CD14-positive monocyte (primary cell): Measurements from ENCODE around the gene SLC35F1. TPM values are rescaled to one million over a fixed set of nuclear protein-coding genes. Genes with fewer than 3 reads are reported as not detected.

Experiments
- DNase-seq, 3 donors: peaks; one replicate each; pipeline ENCODE4 v3.0.0-alpha.2; 2011 to 2022
- H2AFZ ChIP-seq: 2 replicates; pipeline ENCODE4 v1.6.0; 2012; ENCODE audit warnings: mild to moderate bottlenecking, low read depth, low read length, inconsistent platforms; ENCODE audit not compliant: insufficient read depth, poor library complexity, severe bottlenecking
- H3K27ac ChIP-seq, 2 donors: 1 replicate in 1 of 2; 2 replicates in 1 of 2; pipeline ENCODE4 v1.5.1; 2012 to 2013; ENCODE audit warnings: low read length in 2 of 2, control low read depth in 1 of 2, inconsistent platforms in 1 of 2, low read depth in 1 of 2, mild to moderate bottlenecking in 1 of 2
- H3K27me3 ChIP-seq, 2 donors: one replicate each; pipeline versions ENCODE4 v1.6.0 to v1.6.1; 2011 to 2013; ENCODE audit warnings: low read length in 2 of 2; ENCODE audit not compliant: control insufficient read depth in 2 of 2, insufficient read depth in 2 of 2
- H3K36me3 ChIP-seq, 2 donors: replicated peaks in 1 of 2; 1 replicate in 1 of 2; 2 replicates in 1 of 2; pipeline versions ENCODE4 v1.5.1 to v1.6.1; 2012 to 2013; ENCODE audit warnings: low read length in 2 of 2, control low read depth in 1 of 2, inconsistent platforms in 1 of 2, mild to moderate bottlenecking in 1 of 2; ENCODE audit not compliant: insufficient read depth in 2 of 2, control insufficient read depth in 1 of 2
- H3K4me1 ChIP-seq, 2 donors: 1 replicate in 1 of 2; 2 replicates in 1 of 2; pipeline versions ENCODE4 v1.5.1 to v1.6.1; 2012 to 2013; ENCODE audit warnings: low read length in 2 of 2, control low read depth in 1 of 2, inconsistent platforms in 1 of 2, mild to moderate bottlenecking in 1 of 2, moderate library complexity in 1 of 2; ENCODE audit not compliant: insufficient read depth in 2 of 2, control insufficient read depth in 1 of 2
- H3K4me2 ChIP-seq: replicated peaks from 2 replicates; pipeline ENCODE3; 2012; ENCODE audit warnings: low read length, moderate library complexity, mild to moderate bottlenecking; ENCODE audit not compliant: poor library complexity, severe bottlenecking; ENCODE audit errors: extremely low read depth
- H3K4me3 ChIP-seq, 3 experiments: fragments of 200-600 bp in 1 of 3; sonication (generic) in 1 of 3; replicated peaks in 1 of 3; 1 replicate in 2 of 3; 2 replicates in 1 of 3; pipeline ENCODE4 v1.5.1; 2011 to 2013; ENCODE audit warnings: low read length in 3 of 3, mild to moderate bottlenecking in 3 of 3, control low read depth in 2 of 3, low read depth in 2 of 3, inconsistent platforms in 1 of 3, moderate library complexity in 1 of 3
- H3K79me2 ChIP-seq: 2 replicates; pipeline ENCODE4 v1.6.0; 2012; ENCODE audit warnings: mild to moderate bottlenecking, control low read depth, inconsistent platforms, low read length, moderate library complexity; ENCODE audit not compliant: insufficient read depth
- H3K9ac ChIP-seq: 2 replicates; pipeline ENCODE4 v1.6.0; 2017; ENCODE audit warnings: low read length, mild to moderate bottlenecking; ENCODE audit not compliant: insufficient read depth, poor library complexity, severe bottlenecking
- H3K9me3 ChIP-seq, 2 donors: replicated peaks in 1 of 2; 1 replicate in 1 of 2; 2 replicates in 1 of 2; pipeline versions ENCODE4 v1.5.1 to v1.6.1; 2012 to 2013; ENCODE audit warnings: low read length in 2 of 2, control low read depth in 1 of 2; ENCODE audit not compliant: control insufficient read depth in 1 of 2, insufficient read depth in 1 of 2
- H4K20me1 ChIP-seq: 2 replicates; pipeline ENCODE4 v1.6.0; 2012; ENCODE audit warnings: mild to moderate bottlenecking, low read length, control low read depth, moderate library complexity; ENCODE audit not compliant: insufficient read depth
- H3K27ac Mint-ChIP-seq, 7 donors: one replicate each; pipeline ENCODE4 v1.8.0; 2020; ENCODE audit warnings: mild to moderate bottlenecking in 7 of 7, mixed read lengths in 7 of 7, moderate library complexity in 6 of 7, inconsistent platforms in 2 of 7
- H3K27me3 Mint-ChIP-seq, 3 donors: one replicate each; pipeline ENCODE4 v1.8.0; 2021 to 2022; ENCODE audit warnings: low read depth in 3 of 3, mild to moderate bottlenecking in 3 of 3, mixed read lengths in 3 of 3, moderate library complexity in 3 of 3, inconsistent platforms in 1 of 3
- H3K36me3 Mint-ChIP-seq, 2 donors: one replicate each; pipeline ENCODE4 v1.8.0; 2020; ENCODE audit warnings: mixed read lengths in 2 of 2, inconsistent platforms in 1 of 2, mild to moderate bottlenecking in 1 of 2
- H3K4me1 Mint-ChIP-seq: one replicate; pipeline ENCODE4 v1.8.0; 2020; ENCODE audit warnings: mild to moderate bottlenecking, mixed read lengths
- H3K4me3 Mint-ChIP-seq, 2 donors: one replicate each; pipeline ENCODE4 v1.8.0; 2020; ENCODE audit warnings: mild to moderate bottlenecking in 2 of 2, mixed read lengths in 2 of 2, moderate library complexity in 1 of 2
- H3K9me3 Mint-ChIP-seq, 7 donors: one replicate each; pipeline ENCODE4 v1.8.0; 2020 to 2022; ENCODE audit warnings: mixed read lengths in 7 of 7, mild to moderate bottlenecking in 6 of 7, moderate library complexity in 6 of 7, inconsistent platforms in 2 of 7
- WGBS: methylation state at CpG from one replicate; pipeline ENCODE4 v1.1.5; 2013; ENCODE audit warnings: missing lambda C conversion rate; ENCODE audit not compliant: insufficient coverage; 5-methylcytosine and 5-hydroxymethylcytosine counted together
- intact Hi-C, 2 donors: fragments of 100-400 bp; cut with micrococcal nuclease; formaldehyde crosslinking; loops; one replicate each; pipeline versions ENCODE4 v1.15.0 to v1.15.1; 2023
- polyA plus RNA-seq, 3 donors: library from polyadenylated mRNA; depleted of rRNA in 1 of 3; unstranded in 2 of 3; stranded (reverse) in 1 of 3; fragments of 300-500 nt in 2 of 3; fragments of >200 nt in 1 of 3; fragmentation: Illumina TruSeq in 2 of 3; gene quantifications; 1 replicate in 2 of 3; 2 replicates in 1 of 3; pipeline ENCODE4 v1.2.3, GENCODE V29; 2012 to 2021
- TF ChIP-seq, protein P1 (sequence below): fragments of 200-600 bp; IDR thresholded peaks from one replicate; pipeline ENCODE4 v1.8.0; 2022; ENCODE audit warnings: antibody characterized with exemption, mild to moderate bottlenecking

The SLC35F1 gene
- polyA plus RNA-seq, 3 donors, result not detected

DNA sequence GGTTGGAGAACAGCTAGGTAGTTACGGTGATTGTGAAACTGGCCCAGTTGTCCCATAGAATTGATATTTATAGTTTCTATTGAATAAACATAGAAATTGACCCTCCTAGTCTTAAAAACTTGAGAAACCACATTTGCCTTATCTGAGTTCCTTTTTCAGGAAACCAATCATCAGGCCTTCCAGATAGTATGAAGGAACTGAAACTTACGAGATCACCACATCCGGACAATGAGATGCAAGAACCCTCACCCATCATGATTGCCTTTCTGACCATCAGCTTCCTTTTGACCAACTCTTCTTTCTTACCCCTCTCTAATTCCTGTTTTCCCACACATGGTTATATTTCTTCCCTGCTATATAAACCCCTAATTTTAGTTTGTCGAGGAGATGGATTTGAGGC lies 21.8 kb downstream of the SLC35F1 start:
- TF ChIP-seq, protein P1, sequence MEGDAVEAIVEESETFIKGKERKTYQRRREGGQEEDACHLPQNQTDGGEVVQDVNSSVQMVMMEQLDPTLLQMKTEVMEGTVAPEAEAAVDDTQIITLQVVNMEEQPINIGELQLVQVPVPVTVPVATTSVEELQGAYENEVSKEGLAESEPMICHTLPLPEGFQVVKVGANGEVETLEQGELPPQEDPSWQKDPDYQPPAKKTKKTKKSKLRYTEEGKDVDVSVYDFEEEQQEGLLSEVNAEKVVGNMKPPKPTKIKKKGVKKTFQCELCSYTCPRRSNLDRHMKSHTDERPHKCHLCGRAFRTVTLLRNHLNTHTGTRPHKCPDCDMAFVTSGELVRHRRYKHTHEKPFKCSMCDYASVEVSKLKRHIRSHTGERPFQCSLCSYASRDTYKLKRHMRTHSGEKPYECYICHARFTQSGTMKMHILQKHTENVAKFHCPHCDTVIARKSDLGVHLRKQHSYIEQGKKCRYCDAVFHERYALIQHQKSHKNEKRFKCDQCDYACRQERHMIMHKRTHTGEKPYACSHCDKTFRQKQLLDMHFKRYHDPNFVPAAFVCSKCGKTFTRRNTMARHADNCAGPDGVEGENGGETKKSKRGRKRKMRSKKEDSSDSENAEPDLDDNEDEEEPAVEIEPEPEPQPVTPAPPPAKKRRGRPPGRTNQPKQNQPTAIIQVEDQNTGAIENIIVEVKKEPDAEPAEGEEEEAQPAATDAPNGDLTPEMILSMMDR, result no peak
- Mint-ChIP-seq H3K36me3 (no peaks in the 10 kb centered on the region), H3K9me3 (peaks cover 7 to 32% (median 20%) of the 10 kb centered on the region in 7 donors)

DNA sequence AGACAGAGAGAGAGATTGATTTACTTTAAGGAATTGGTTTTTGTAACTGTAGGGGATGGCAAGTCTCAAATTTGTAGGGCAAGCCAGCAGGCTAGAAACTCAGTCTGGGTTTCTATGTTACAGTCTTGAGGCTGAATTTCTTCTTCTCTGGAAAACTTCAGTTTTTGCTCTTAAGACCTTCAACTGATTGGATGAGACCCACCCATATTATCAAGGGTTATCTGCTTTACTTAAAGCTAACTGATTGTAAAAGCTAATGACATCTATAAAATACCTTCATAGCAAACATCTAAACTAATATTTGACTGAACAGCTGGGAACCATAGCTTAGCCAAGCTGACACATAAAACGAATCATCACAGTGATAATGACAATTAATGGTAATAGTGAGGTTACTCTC lies 22.4 kb downstream of the SLC35F1 start:
- no peaks in the 10 kb centered on the region for H4K20me1 ChIP-seq
- Mint-ChIP-seq H3K36me3 (no peaks in the 10 kb centered on the region), H3K9me3 (peaks cover 7 to 32% (median 20%) of the 10 kb centered on the region in 7 donors), H3K27ac (no peak overlapping the region), H3K4me1 (no peaks in the 10 kb centered on the region), H3K27me3 (peaks cover 0 to 2% (median 0%) of the 10 kb centered on the region in 3 donors), H3K4me3 (no peak overlapping the region)
- no peak overlapping the region for H2AFZ ChIP-seq
- TF ChIP-seq, protein P1, result no peak
- H3K79me2 ChIP-seq, result no peaks in the 10 kb centered on the region
- no peak overlapping the region for H3K27ac ChIP-seq
- H3K36me3 ChIP-seq, result no peaks in the 10 kb centered on the region
- no peaks in the 10 kb centered on the region for H3K4me1 ChIP-seq
- no CpG with 5 or more reads among the region's 1 CpG for WGBS
- H3K9me3 ChIP-seq, result peaks cover 12 to 25% of the 10 kb centered on the region in 2 donors
- H3K4me2 ChIP-seq, result no peak overlapping the region
- DNase-seq, result no peak
- H3K9ac ChIP-seq, result no peak overlapping the region
- H3K27me3 ChIP-seq, result no peaks in the 10 kb centered on the region
- H3K4me3 ChIP-seq, result no peak overlapping the region
- intact Hi-C loops, result no loop called here

More for the DNA sequence above, 21.8 kb downstream of the SLC35F1 start:
- Histone ChIP-seq H3K4me1 (no peaks in the 10 kb centered on the region), H4K20me1 (no peaks in the 10 kb centered on the region), H3K79me2 (no peaks in the 10 kb centered on the region), H3K9ac (no peak overlapping the region), H2AFZ (no peak overlapping the region), H3K4me3 (no peak overlapping the region), H3K36me3 (no peaks in the 10 kb centered on the region), H3K4me2 (no peak overlapping the region), H3K9me3 (peaks cover 12 to 25% of the 10 kb centered on the region in 2 donors), H3K27ac (no peak overlapping the region), H3K27me3 (no peaks in the 10 kb centered on the region)
- DNase-seq, result no peak
- no peak overlapping the region for H3K4me3 Mint-ChIP-seq
- no peak overlapping the region for H3K27ac Mint-ChIP-seq
- intact Hi-C loops, result no loop called here
- WGBS, result 57% methylated on average over 2 of the region's 4 CpGs
- H3K27me3 Mint-ChIP-seq, result peaks cover 0 to 2% (median 0%) of the 10 kb centered on the region in 3 donors
- no peaks in the 10 kb centered on the region for H3K4me1 Mint-ChIP-seq
